GM12872 (cell line): ENCODE results near the gene RABGAP1.

Experiments
- TF ChIP-seq, protein P1 (sequence below): IDR thresholded peaks from 3 replicates; pipeline ENCODE4 v1.5.1; 2011; ENCODE audit warnings: low read depth, mild to moderate bottlenecking, low read length, moderate library complexity; ENCODE audit not compliant: insufficient read depth

RABGAP1 gene

DNA sequence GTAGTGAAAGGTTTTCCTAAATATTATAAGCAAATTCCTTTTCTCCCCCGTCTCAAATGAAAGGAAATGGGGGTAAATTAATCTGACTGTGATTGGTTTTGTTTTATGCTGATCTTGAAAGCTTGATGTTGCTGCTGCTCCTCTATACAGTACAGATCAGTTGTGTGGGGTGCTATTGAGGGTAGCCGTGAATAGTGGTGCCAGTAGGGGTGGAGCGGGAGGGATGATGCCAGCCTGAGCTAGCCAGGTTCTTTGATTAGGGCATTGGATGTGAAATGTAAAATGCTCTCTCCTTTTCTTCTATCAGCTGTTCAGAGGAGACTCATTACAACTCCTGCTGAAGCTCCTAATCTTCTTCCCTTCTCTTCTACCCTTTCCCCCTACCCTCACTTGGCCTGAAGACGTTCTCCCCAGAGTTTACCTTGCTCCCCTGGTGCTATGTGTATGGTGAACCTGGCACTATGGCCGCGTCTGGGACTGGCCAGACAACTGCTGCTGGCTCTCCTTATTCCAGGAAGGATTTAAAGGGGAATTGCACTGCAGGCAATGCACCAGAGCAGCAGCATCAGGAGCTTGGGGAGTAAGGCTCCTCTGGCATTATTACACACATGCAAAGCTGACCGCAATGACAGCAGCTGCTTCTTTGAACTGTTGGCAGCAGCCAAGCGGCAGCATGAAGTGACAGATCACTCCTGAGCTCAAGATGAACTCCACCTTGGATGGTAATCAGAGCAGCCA lies 93.2 kb downstream of the RABGAP1 start:
- TF ChIP-seq, protein P1, sequence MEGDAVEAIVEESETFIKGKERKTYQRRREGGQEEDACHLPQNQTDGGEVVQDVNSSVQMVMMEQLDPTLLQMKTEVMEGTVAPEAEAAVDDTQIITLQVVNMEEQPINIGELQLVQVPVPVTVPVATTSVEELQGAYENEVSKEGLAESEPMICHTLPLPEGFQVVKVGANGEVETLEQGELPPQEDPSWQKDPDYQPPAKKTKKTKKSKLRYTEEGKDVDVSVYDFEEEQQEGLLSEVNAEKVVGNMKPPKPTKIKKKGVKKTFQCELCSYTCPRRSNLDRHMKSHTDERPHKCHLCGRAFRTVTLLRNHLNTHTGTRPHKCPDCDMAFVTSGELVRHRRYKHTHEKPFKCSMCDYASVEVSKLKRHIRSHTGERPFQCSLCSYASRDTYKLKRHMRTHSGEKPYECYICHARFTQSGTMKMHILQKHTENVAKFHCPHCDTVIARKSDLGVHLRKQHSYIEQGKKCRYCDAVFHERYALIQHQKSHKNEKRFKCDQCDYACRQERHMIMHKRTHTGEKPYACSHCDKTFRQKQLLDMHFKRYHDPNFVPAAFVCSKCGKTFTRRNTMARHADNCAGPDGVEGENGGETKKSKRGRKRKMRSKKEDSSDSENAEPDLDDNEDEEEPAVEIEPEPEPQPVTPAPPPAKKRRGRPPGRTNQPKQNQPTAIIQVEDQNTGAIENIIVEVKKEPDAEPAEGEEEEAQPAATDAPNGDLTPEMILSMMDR = no peak

DNA sequence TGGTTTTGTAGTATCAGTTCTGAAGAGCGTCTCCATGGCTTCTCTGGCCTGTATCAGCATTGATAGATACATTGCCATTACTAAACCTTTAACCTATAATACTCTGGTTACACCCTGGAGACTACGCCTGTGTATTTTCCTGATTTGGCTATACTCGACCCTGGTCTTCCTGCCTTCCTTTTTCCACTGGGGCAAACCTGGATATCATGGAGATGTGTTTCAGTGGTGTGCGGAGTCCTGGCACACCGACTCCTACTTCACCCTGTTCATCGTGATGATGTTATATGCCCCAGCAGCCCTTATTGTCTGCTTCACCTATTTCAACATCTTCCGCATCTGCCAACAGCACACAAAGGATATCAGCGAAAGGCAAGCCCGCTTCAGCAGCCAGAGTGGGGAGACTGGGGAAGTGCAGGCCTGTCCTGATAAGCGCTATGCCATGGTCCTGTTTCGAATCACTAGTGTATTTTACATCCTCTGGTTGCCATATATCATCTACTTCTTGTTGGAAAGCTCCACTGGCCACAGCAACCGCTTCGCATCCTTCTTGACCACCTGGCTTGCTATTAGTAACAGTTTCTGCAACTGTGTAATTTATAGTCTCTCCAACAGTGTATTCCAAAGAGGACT lies 94.2 kb downstream of the RABGAP1 start:
- TF ChIP-seq, protein P1 = no peak

DNA sequence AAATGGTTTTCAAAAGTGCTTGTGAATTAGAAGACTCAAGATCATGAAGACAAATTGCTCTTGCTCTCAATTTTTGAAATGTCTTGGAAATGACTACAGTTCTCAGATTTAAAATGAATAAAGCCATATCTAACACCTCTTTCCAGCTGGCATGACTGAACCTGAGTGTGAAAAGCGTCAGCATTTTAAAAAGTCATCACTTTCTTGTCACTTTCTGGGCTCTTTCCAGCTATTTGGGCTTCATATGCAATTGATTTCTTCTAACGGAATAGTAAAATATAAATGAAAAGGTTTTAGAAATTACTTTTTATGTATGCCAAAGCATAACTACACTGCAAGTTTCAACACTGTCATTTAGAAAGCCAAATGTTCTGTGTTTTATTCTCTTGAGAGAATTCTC lies 95.0 kb downstream of the RABGAP1 start:
- TF ChIP-seq, protein P1 = no peak

DNA sequence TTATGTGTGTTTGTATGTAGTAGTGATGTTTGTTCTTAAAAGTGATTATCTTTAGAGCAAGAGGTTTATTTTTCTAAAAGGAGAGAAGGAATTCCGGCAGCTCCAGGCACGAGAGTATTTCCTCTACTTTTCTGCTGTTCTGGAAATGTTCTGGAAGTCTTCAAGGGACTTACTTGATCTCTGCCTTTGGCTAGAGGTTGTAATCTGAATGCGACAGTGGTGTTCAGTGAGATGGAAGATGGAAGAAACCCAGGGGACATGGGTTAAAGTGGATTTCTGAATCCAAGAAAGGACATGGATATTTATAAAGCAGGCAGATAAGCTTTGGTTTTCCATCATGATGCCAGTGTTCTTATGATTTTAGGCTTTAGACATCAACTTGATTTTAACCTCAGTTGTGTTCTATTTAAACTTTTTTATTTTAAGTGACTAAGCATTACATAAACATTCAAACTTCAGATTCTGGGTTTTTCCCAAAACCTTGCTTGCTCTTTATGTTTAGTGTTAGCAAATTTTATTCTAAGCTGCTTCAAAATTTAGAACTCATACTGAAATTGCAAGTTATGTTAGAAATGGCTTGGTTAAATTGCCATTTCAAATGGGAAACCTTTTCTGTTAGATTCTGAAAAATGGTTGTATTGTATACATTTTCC lies 96.2 kb downstream of the RABGAP1 start:
- TF ChIP-seq, protein P1 = no peak

DNA sequence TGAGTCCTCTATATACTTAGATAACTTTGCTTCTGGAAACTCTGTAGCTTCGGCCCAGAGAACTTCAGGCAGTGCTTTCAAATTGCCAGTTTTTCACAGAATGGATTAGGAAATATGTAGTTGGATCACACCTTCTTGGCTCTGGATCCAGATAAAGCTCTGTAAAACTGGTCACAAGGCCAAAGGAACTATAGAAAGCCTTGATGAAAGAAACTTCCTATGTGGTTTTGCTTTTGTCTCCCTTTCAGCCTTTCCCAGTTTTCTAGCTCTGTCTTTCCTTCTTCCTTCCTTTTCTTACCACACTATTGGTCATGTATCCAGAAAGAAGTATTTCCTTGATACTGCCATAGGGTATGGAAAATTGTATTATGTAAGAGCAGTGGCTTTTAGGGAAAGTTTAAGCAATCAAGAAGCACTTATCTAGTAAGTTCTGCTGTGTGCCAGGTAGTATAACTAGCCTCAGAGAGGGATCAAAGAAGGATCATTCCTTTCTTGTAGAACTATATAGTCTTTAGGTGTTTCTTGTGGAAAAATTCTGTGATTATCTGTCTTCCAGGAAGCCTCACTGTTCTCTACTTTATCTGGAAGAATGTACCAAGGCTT lies 98.9 kb downstream of the RABGAP1 start:
- TF ChIP-seq, protein P1 = no peak

DNA sequence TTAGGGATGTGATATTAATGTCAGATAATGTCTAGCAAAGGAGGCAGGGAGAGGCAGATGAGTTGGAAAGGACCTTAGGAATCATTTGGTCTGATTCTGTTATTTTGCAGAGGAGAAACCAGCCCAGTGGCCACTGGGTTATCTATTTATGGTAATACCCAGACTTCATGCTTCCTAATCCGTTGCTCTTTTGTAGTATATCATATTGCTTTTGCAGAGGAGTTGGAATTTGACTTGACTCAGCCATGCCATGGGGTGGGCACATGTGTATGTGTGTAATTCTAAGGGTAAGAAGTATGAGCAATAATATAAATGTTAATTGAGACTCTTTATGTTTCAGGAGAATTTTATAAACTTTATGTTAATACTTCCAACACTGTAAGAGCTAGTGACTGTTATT lies 100.0 kb downstream of the RABGAP1 start:
- TF ChIP-seq, protein P1 = no peak

DNA sequence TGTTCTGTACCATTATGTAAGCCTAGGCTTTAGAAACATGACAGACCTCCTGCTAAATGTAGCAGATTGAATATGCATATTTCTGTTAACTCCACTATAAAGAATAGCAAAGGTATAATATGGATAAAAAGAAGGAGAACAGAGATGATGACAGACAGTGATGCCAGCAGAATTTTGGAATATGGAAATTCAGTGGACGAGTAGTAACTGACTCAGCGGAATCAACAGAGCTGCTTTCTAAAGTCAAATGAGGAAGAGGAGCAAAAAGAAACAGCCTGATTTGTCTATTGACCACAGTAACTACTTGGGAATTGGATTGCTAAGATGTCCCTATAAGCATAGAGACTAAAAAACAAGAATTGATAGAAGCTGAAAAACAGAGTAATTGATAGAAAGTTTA lies 100.7 kb downstream of the RABGAP1 start:
- TF ChIP-seq, protein P1 = no peak
